SK-N-SH (cell line): ENCODE measurements around the gene CRYZL1. TPM values are rescaled to one million over a fixed set of nuclear protein-coding genes. Genes with fewer than 3 reads are reported as not detected.

Source experiments
- CTCF ChIA-PET: fragments of 300-600, 350-600 bp; formaldehyde crosslinking; extraction: SDS; loops from one replicate; lab custom pipeline; 2021; lab: Yijun Ruan, JAX
- POLR2A ChIA-PET: fragments of 350-600 bp; sonication (Branson Sonifier 250); formaldehyde crosslinking; extraction: SDS; loops from one replicate; lab custom pipeline; 2020; ENCODE audit warnings: antibody characterized with exemption, inconsistent platforms; lab: Yijun Ruan, JAX
- DNase-seq: peaks from one replicate; pipeline ENCODE4 v3.0.0; 2012
- H2AFZ ChIP-seq: fragments of 200-600 bp; sonication (generic); 2 replicates; pipeline ENCODE4 v1.8.1; 2016; ENCODE audit warnings: antibody characterized with exemption, mild to moderate bottlenecking, low read depth
- H3F3A ChIP-seq: fragments of 200-600 bp; sonication (generic); replicated peaks from 2 replicates; pipeline ENCODE3; 2016; ENCODE audit warnings: antibody characterized with exemption, mild to moderate bottlenecking; ENCODE audit not compliant: insufficient read depth
- H3K27ac ChIP-seq, 2 experiments: fragments of 200-500 bp in 1 of 2; fragments of 200-600 bp in 1 of 2; sonication (Bioruptor generic) in 1 of 2; sonication (generic), shearing (Covaris generic) in 1 of 2; 2 replicates each; pipeline versions ENCODE4 v1.5.1 to v1.6.1; 2014 to 2016; ENCODE audit warnings: low read depth in 2 of 2, inconsistent platforms in 1 of 2, low read length in 1 of 2, mild to moderate bottlenecking in 1 of 2, mixed read lengths in 1 of 2
- H3K27me3 ChIP-seq: fragments of 200-600 bp; sonication (generic), shearing (Covaris generic); 2 replicates; pipeline ENCODE4 v1.6.1; 2016; ENCODE audit warnings: mixed run types; ENCODE audit not compliant: insufficient read depth
- H3K36me3 ChIP-seq, 2 experiments: fragments of 200-500 bp in 1 of 2; fragments of 200-600 bp in 1 of 2; sonication (Bioruptor generic) in 1 of 2; sonication (generic) in 1 of 2; replicated peaks in 1 of 2; 2 replicates each; pipeline versions ENCODE3 to v1.5.1; 2014 to 2016; ENCODE audit warnings: low read length in 1 of 2, mild to moderate bottlenecking in 1 of 2; ENCODE audit not compliant: insufficient read depth in 2 of 2, control insufficient read depth in 1 of 2
- H3K4me1 ChIP-seq, 2 experiments: fragments of 200-500 bp in 1 of 2; fragments of 200-600 bp in 1 of 2; sonication (Bioruptor generic) in 1 of 2; sonication (generic), shearing (Covaris generic) in 1 of 2; 2 replicates each; pipeline versions ENCODE4 v1.5.1 to v1.6.1; 2014 to 2016; ENCODE audit warnings: low read depth in 1 of 2, low read length in 1 of 2, mixed run types in 1 of 2; ENCODE audit not compliant: insufficient read depth in 2 of 2, control insufficient read depth in 1 of 2
- H3K4me2 ChIP-seq: fragments of 200-600 bp; sonication (generic), shearing (Covaris generic); 2 replicates; pipeline ENCODE4 v1.6.1; 2017; ENCODE audit warnings: mixed run types
- H3K4me3 ChIP-seq, 2 experiments: fragments of 200-500 bp in 1 of 2; fragments of 200-600 bp in 1 of 2; sonication (Bioruptor generic) in 1 of 2; sonication (generic), shearing (Covaris generic) in 1 of 2; 2 replicates each; pipeline versions ENCODE4 v1.5.1 to v1.8.1; 2014 to 2016; ENCODE audit warnings: low read depth in 2 of 2, inconsistent platforms in 1 of 2, low read length in 1 of 2, mild to moderate bottlenecking in 1 of 2, mixed read lengths in 1 of 2, moderate library complexity in 1 of 2
- H3K79me2 ChIP-seq: fragments of 200-600 bp; sonication (generic); 2 replicates; pipeline ENCODE4 v1.8.1; 2017; ENCODE audit warnings: mild to moderate bottlenecking; ENCODE audit not compliant: insufficient read depth
- H3K9ac ChIP-seq: fragments of 200-600 bp; sonication (generic); 2 replicates; pipeline ENCODE4 v1.6.1; 2017; ENCODE audit warnings: mixed run types
- H3K9me2 ChIP-seq: fragments of 200-600 bp; sonication (generic); 2 replicates; pipeline ENCODE4 v1.6.1; 2017; ENCODE audit warnings: mixed run types
- H3K9me3 ChIP-seq: fragments of 200-600 bp; sonication (generic); 2 replicates; pipeline ENCODE4 v1.6.1; 2017; ENCODE audit warnings: mixed run types, mild to moderate bottlenecking, moderate library complexity
- H4K20me1 ChIP-seq: fragments of 200-600 bp; sonication (generic); 2 replicates; pipeline ENCODE4 v1.6.1; 2017; ENCODE audit warnings: mild to moderate bottlenecking, mixed run types; ENCODE audit not compliant: insufficient read depth
- CHD2 ChIP-seq: fragments of 150-350 bp; IDR thresholded peaks from 2 replicates; pipeline ENCODE4 v1.6.1; 2018; ENCODE audit warnings: low read length; ENCODE audit not compliant: partially characterized antibody
- ELF1 ChIP-seq: IDR thresholded peaks from 2 replicates; pipeline ENCODE4 v1.4.0; 2012
- EZH2phosphoT487 ChIP-seq: fragments of 200-600 bp; sonication (generic); IDR thresholded peaks from 2 replicates; pipeline ENCODE4 v1.6.1; 2017; ENCODE audit warnings: low read depth, mixed run types, mild to moderate bottlenecking, antibody characterized with exemption, moderate library complexity, borderline replicate concordance
- FOSL2 ChIP-seq: IDR thresholded peaks from 2 replicates; pipeline ENCODE4 v1.4.0; 2012; ENCODE audit warnings: low read depth, mild to moderate bottlenecking, moderate library complexity, borderline replicate concordance
- FOXJ3 ChIP-seq: sonication (generic); formaldehyde crosslinking; IDR thresholded peaks from 2 replicates; pipeline ENCODE4 v1.5.1; 2020; ENCODE audit warnings: mild to moderate bottlenecking, missing genetic modification reagents
- FOXM1 ChIP-seq: IDR thresholded peaks from 2 replicates; pipeline ENCODE4 v1.4.0; 2012; ENCODE audit warnings: low read depth, mild to moderate bottlenecking
- GABPA ChIP-seq: IDR thresholded peaks from 2 replicates; pipeline ENCODE4 v1.4.0; 2012; ENCODE audit warnings: low read depth, mild to moderate bottlenecking
- GATA2 ChIP-seq: sonication (generic); formaldehyde crosslinking; IDR thresholded peaks from 2 replicates; pipeline ENCODE4 v1.5.0; 2020; ENCODE audit warnings: mild to moderate bottlenecking, missing genetic modification reagents
- MEF2A ChIP-seq: IDR thresholded peaks from 2 replicates; pipeline ENCODE4 v1.4.0; 2012; ENCODE audit warnings: low read depth, borderline replicate concordance
- MXI1 ChIP-seq: IDR thresholded peaks from 2 replicates; pipeline ENCODE4 v1.6.1; 2012; ENCODE audit warnings: mild to moderate bottlenecking, low read depth, low read length, improper control_type of control experiment
- NFIC ChIP-seq: IDR thresholded peaks from 2 replicates; pipeline ENCODE4 v1.4.0; 2012; ENCODE audit warnings: borderline replicate concordance
- NRF1 ChIP-seq: IDR thresholded peaks from 2 replicates; pipeline ENCODE4 v1.6.1; 2012; ENCODE audit warnings: low read depth, mild to moderate bottlenecking, low read length
- POLR2AphosphoS5 ChIP-seq: IDR thresholded peaks from 2 replicates; pipeline ENCODE4 v1.6.1; 2012; ENCODE audit warnings: low read depth, low read length
- RAD21 ChIP-seq: IDR thresholded peaks from 2 replicates; pipeline ENCODE4 v1.6.1; 2012; ENCODE audit warnings: mild to moderate bottlenecking, low read length
- RCOR1 ChIP-seq: fragments of 150-350 bp; IDR thresholded peaks from 2 replicates; pipeline ENCODE4 v1.6.1; 2017; ENCODE audit warnings: antibody characterized with exemption, low read length
- RFX5 ChIP-seq: IDR thresholded peaks from 2 replicates; pipeline ENCODE4 v1.6.1; 2012; ENCODE audit warnings: mild to moderate bottlenecking, improper control_type of control experiment, low read length
- RXRA ChIP-seq: IDR thresholded peaks from 2 replicates; pipeline ENCODE4 v1.4.0; 2012; ENCODE audit warnings: low read depth, mild to moderate bottlenecking, borderline replicate concordance
- SMC3 ChIP-seq: IDR thresholded peaks from 2 replicates; pipeline ENCODE4 v1.6.1; 2012; ENCODE audit warnings: low read depth, low read length, improper control_type of control experiment
- TAF1 ChIP-seq: IDR thresholded peaks from 2 replicates; pipeline ENCODE4 v1.6.1; 2012; ENCODE audit warnings: low read depth, mild to moderate bottlenecking, low read length, moderate library complexity, borderline replicate concordance
- TEAD4 ChIP-seq: IDR thresholded peaks from 2 replicates; pipeline ENCODE4 v1.4.0; 2012; ENCODE audit warnings: mild to moderate bottlenecking, borderline replicate concordance; ENCODE audit not compliant: insufficient read depth
- YY1 ChIP-seq: IDR thresholded peaks from 2 replicates; pipeline ENCODE4 v1.4.0; 2012; ENCODE audit warnings: low read depth, mild to moderate bottlenecking
- WGBS: methylation state at CpG from one replicate; pipeline ENCODE4 v1.1.6; 2017; ENCODE audit warnings: low lambda C conversion rate; 5-methylcytosine and 5-hydroxymethylcytosine counted together
- polyA plus RNA-seq, 3 experiments: library from polyadenylated mRNA; depleted of rRNA; stranded (reverse); fragments of >200 nt; gene quantifications; 2 replicates each; pipeline ENCODE4 v1.2.3, GENCODE V29; 2012
- TF ChIP-seq, protein P1 (sequence below): fragments of 200-600 bp; sonication (generic); IDR thresholded peaks from 2 replicates; pipeline ENCODE4 v1.6.1; 2017; ENCODE audit warnings: antibody characterized with exemption, mild to moderate bottlenecking, moderate library complexity
- TF ChIP-seq, protein P2 (sequence below): IDR thresholded peaks from 2 replicates; pipeline ENCODE4 v1.4.0; 2012; ENCODE audit warnings: low read depth
- TF ChIP-seq, protein P3 (sequence below): IDR thresholded peaks from 2 replicates; pipeline ENCODE4; 2012
- TF ChIP-seq, protein P4 (sequence below): IDR thresholded peaks from 2 replicates; pipeline ENCODE4 v1.4.0; 2012; ENCODE audit warnings: low read depth, borderline replicate concordance
- TF ChIP-seq, protein P5 (sequence below): fragments of 150-350 bp; IDR thresholded peaks from 2 replicates; pipeline ENCODE4 v1.6.1; 2016; ENCODE audit warnings: mild to moderate bottlenecking, low read depth, low read length

CRYZL1 gene
- 26.3 and 45.9 TPM in 2 replicates for polyA plus RNA-seq (2012; rRNA removed)
- 32.3 and 37.1 TPM in 2 replicates for polyA plus RNA-seq (2012; cell fraction: cytosol; rRNA removed)
- 52.6 and 97.9 TPM in 2 replicates for polyA plus RNA-seq (2012; cell fraction: nucleus; rRNA removed)

DNA sequence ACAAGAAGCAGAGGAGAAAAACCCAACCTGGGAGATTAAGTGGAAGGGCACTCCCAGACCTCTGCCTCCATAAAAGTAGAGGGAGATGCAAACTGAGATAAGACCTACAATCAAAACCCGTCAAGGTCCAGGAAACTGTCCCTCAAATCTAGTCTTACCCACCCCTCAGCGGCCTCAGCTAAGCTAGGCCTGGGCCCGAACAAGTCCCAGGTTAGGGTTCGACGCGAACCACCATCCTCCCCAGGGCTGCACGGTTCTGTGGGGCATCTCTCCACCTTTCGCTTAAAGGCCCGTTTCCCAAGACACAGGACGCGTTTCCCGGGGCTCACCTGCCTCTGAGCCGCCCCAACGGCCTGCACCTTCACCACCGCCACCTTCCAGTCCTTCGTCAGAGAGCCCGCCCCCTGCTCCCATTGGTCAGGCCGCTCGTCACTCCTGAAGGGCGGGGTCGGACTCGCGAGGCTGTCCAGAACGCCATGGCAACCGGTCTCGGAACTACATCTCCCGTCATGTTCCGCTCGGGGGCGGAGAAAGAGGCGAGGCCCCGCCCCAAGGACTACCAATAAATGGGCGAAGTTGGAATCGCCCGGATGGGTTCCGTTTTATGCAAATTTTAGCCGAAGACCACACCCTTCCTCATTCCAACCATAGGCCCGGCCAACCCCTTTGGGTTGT lies at the start of gene CRYZL1:
TSS of gene CRYZL1 (minus strand) at position 390 of the 675 bp plus-strand sequence. CDS start 10,190 bp downstream, outside the sequence.
- Histone ChIP-seq H3K4me3 (peak within 1 kb of the TSS; percentile 73 to 92), H3K27ac (peak within 1 kb of the TSS; percentile 87 to 98), H3F3A (no peaks in the 10 kb centered on the region), H2AFZ (peak within 1 kb of the TSS; percentile 77), H3K79me2 (peaks cover 85% of the 10 kb centered on the region), H3K9ac (peak within 1 kb of the TSS; percentile 70), H3K9me3 (no peaks in the 10 kb centered on the region), H3K4me1 (peaks cover 13 to 15% of the 10 kb centered on the region in 2 experiments), H3K36me3 (peaks cover 3 to 18% of the 10 kb centered on the region in 2 experiments), H4K20me1 (peaks cover 23% of the 10 kb centered on the region; the same call in 1 of the 2 replicates), H3K9me2 (no peaks in the 10 kb centered on the region), H3K4me2 (peak within 1 kb of the TSS; percentile 80), H3K27me3 (no peaks in the 10 kb centered on the region)
- CTCF ChIA-PET = interaction anchor here (1.5 kb wide), 1 partner anchor 36 kb away, joined by 6 read pairs; no protein-coding TSS in a partner anchor
- peak; percentile 91 for DNase-seq
- 2% methylated on average over 16 of the region's 38 CpGs for WGBS
- POLR2A ChIA-PET = no interaction called here
- TF ChIP-seq GATA2 (CRISPR knock-in tag) (no peak; the same call in 1 of the 2 replicates), NRF1 (no peak), CHD2 (peak; percentile 88), NFIC (no peak), MXI1 (peak; percentile 61), RAD21 (no peak), YY1 (0 out of 2 replicates have a peak, but pooled peaks have one; percentile 20), RXRA (no peak), FOXM1 (no peak), TAF1 (peak; percentile 33; the same call in 1 of the 2 replicates), SMC3 (no peak), FOXJ3 (CRISPR knock-in tag) (no peak), GABPA (peak; percentile 54), RCOR1 (no peak; the same call in 1 of the 2 replicates), FOSL2 (no peak), POLR2AphosphoS5 (peak; percentile 62; the same call in 1 of the 2 replicates), ELF1 (peak; percentile 80), EZH2phosphoT487 (no peak), MEF2A (no peak), RFX5 (no peak), TEAD4 (no peak)
- TF ChIP-seq, protein P1, sequence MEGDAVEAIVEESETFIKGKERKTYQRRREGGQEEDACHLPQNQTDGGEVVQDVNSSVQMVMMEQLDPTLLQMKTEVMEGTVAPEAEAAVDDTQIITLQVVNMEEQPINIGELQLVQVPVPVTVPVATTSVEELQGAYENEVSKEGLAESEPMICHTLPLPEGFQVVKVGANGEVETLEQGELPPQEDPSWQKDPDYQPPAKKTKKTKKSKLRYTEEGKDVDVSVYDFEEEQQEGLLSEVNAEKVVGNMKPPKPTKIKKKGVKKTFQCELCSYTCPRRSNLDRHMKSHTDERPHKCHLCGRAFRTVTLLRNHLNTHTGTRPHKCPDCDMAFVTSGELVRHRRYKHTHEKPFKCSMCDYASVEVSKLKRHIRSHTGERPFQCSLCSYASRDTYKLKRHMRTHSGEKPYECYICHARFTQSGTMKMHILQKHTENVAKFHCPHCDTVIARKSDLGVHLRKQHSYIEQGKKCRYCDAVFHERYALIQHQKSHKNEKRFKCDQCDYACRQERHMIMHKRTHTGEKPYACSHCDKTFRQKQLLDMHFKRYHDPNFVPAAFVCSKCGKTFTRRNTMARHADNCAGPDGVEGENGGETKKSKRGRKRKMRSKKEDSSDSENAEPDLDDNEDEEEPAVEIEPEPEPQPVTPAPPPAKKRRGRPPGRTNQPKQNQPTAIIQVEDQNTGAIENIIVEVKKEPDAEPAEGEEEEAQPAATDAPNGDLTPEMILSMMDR = no peak
- TF ChIP-seq, protein P2, sequence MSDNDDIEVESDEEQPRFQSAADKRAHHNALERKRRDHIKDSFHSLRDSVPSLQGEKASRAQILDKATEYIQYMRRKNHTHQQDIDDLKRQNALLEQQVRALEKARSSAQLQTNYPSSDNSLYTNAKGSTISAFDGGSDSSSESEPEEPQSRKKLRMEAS = no peak
- TF ChIP-seq, protein P3, sequence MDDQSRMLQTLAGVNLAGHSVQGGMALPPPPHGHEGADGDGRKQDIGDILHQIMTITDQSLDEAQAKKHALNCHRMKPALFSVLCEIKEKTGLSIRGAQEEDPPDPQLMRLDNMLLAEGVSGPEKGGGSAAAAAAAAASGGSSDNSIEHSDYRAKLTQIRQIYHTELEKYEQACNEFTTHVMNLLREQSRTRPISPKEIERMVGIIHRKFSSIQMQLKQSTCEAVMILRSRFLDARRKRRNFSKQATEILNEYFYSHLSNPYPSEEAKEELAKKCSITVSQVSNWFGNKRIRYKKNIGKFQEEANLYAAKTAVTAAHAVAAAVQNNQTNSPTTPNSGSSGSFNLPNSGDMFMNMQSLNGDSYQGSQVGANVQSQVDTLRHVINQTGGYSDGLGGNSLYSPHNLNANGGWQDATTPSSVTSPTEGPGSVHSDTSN = peak; percentile 99
- TF ChIP-seq, protein P4, sequence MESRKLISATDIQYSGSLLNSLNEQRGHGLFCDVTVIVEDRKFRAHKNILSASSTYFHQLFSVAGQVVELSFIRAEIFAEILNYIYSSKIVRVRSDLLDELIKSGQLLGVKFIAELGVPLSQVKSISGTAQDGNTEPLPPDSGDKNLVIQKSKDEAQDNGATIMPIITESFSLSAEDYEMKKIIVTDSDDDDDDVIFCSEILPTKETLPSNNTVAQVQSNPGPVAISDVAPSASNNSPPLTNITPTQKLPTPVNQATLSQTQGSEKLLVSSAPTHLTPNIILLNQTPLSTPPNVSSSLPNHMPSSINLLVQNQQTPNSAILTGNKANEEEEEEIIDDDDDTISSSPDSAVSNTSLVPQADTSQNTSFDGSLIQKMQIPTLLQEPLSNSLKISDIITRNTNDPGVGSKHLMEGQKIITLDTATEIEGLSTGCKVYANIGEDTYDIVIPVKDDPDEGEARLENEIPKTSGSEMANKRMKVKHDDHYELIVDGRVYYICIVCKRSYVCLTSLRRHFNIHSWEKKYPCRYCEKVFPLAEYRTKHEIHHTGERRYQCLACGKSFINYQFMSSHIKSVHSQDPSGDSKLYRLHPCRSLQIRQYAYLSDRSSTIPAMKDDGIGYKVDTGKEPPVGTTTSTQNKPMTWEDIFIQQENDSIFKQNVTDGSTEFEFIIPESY = peak; percentile 67; the same call in 1 of the 2 replicates
- TF ChIP-seq, protein P5, sequence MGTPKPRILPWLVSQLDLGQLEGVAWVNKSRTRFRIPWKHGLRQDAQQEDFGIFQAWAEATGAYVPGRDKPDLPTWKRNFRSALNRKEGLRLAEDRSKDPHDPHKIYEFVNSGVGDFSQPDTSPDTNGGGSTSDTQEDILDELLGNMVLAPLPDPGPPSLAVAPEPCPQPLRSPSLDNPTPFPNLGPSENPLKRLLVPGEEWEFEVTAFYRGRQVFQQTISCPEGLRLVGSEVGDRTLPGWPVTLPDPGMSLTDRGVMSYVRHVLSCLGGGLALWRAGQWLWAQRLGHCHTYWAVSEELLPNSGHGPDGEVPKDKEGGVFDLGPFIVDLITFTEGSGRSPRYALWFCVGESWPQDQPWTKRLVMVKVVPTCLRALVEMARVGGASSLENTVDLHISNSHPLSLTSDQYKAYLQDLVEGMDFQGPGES = peak; percentile 71
